COLO829 (cell line): ENCODE data around the gene WNT9A.

ENCODE experiments used
- DNase-seq: peaks from one replicate; pipeline ENCODE4 v3.0.0; 2012; ENCODE audit warnings: low spot score

Gene WNT9A

GRCh38 chr1:227941509-227942020 is 6.2 kb downstream of the WNT9A start:
- DNase-seq = no peak

GRCh38 chr1:227940791-227941241 is 6.9 kb downstream of the WNT9A start:
- DNase-seq = no peak

GRCh38 chr1:227939791-227940771 is 7.7 kb downstream of the WNT9A start:
- DNase-seq = no peak

GRCh38 chr1:227938911-227939790 is 8.6 kb downstream of the WNT9A start:
- no peak for DNase-seq

- DNase-seq = no peak
These were observed 9.5 kb downstream of the WNT9A start for GRCh38 chr1:227938276-227938675.

- DNase-seq = no peak
These were observed 9.9 kb downstream of the WNT9A start for GRCh38 chr1:227937838-227938145.

GRCh38 chr1:227937031-227937837 is 10.5 kb downstream of the WNT9A start:
- no peak for DNase-seq

GRCh38 chr1:227935826-227936225 is 11.9 kb downstream of the WNT9A start:
- no peak for DNase-seq

GRCh38 chr1:227934476-227935313 is 13.0 kb downstream of the WNT9A start:
- DNase-seq = no peak

GRCh38 chr1:227929751-227930472 is 17.8 kb downstream of the WNT9A start:
- DNase-seq = no peak

GRCh38 chr1:227928811-227929375 is 18.8 kb downstream of the WNT9A start:
- DNase-seq = no peak

- no peak for DNase-seq
These were observed 19.6 kb downstream of the WNT9A start for GRCh38 chr1:227927971-227928741.

GRCh38 chr1:227926896-227927885 is 20.5 kb downstream of the WNT9A start:
- no peak for DNase-seq

- DNase-seq = no peak
These were observed 21.4 kb downstream of the WNT9A start for GRCh38 chr1:227926216-227926791.

GRCh38 chr1:227925582-227926198 is 22.0 kb downstream of the WNT9A start:
- no peak for DNase-seq

GRCh38 chr1:227924833-227925574 is 22.7 kb downstream of the WNT9A start:
- DNase-seq = no peak
